Left ventricle myocardium inferior (tissue), 1 donor: ENCODE measurements around the gene ZNF532. TPM values are rescaled to one million over a fixed set of nuclear protein-coding genes. Genes with fewer than 3 reads are reported as not detected.
A peak's percentile ranks its signal among the peaks of the same experiment; 100 is the strongest.
"Not testable (repeated sequence)": the region's sequence is repeated elsewhere in the genome, so short reads cannot be mapped to it uniquely, and the experiment has no call there.

Source experiments
- DNase-seq: peaks from one replicate; pipeline ENCODE4 v3.0.0-alpha.2; 2020
- H3K27ac ChIP-seq: fragments of 200-600 bp; replicated peaks from 2 replicates; pipeline ENCODE4 v1.8.0; 2021
- H3K27me3 ChIP-seq: fragments of 200-600 bp; 2 replicates; pipeline ENCODE4 v1.8.0; 2021; ENCODE audit warnings: low read depth
- H3K36me3 ChIP-seq: fragments of 200-600 bp; 2 replicates; pipeline ENCODE4 v1.8.0; 2021
- H3K4me1 ChIP-seq: fragments of 200-600 bp; 2 replicates; pipeline ENCODE4 v1.8.0; 2021
- H3K4me3 ChIP-seq: fragments of 200-600 bp; 2 replicates; pipeline ENCODE4 v1.8.0; 2021; ENCODE audit warnings: mild to moderate bottlenecking, moderate library complexity
- H3K9me3 ChIP-seq: fragments of 200-600 bp; replicated peaks from 2 replicates; pipeline ENCODE4 v1.8.0; 2021
- CTCF ChIP-seq: fragments of 200-600 bp; IDR thresholded peaks from 2 replicates; pipeline ENCODE4 v1.8.0; 2021; ENCODE audit warnings: antibody characterized with exemption, mild to moderate bottlenecking, borderline replicate concordance
- intact Hi-C: fragments of 100-400 bp; cut with micrococcal nuclease; formaldehyde crosslinking; loops from one replicate; pipeline ENCODE4 v1.11.0; 2022
- total RNA-seq: library from RNA; stranded (reverse); fragmentation: NEBNext Ultra II Directional; extraction: Animal tissue kit (Norgen Biotek cat#: 25700); gene quantifications from one replicate; pipeline ENCODE4 v1.2.1, GENCODE V29; 2021
- donor health status: DM: no; HTN: yes; CAD: no; lungs with severe emphysema.

Gene ZNF532
- total RNA-seq, 1 donor from 2014 or later = 59.3 TPM

- no peaks in the 10 kb centered on the region for H3K36me3 ChIP-seq
- H3K27ac ChIP-seq = peak overlapping the region; percentile 11
- H3K27me3 ChIP-seq = no peaks in the 10 kb centered on the region
- peaks cover 26% of the 10 kb centered on the region for H3K4me1 ChIP-seq
- no peak overlapping the region for H3K4me3 ChIP-seq
- no peaks in the 10 kb centered on the region for H3K9me3 ChIP-seq
- intact Hi-C loops = no loop called here
- DNase-seq = no peak
- no peak for TF ChIP-seq CTCF
Observed at GRCh38 chr18:58851856-58852255, 12.8 kb upstream of the ZNF532 start.

- H3K4me1 ChIP-seq = peaks cover 18% of the 10 kb centered on the region
- no peaks in the 10 kb centered on the region for H3K9me3 ChIP-seq
- H3K36me3 ChIP-seq = no peaks in the 10 kb centered on the region
- H3K27me3 ChIP-seq = no peaks in the 10 kb centered on the region
- no peak for DNase-seq
- no peak overlapping the region for H3K4me3 ChIP-seq
- intact Hi-C loops = no loop called here
- no peak for TF ChIP-seq CTCF
- no peak overlapping the region for H3K27ac ChIP-seq
Observed at GRCh38 chr18:58852629-58853028, 12.0 kb upstream of the ZNF532 start.

- no peak for DNase-seq
- Histone ChIP-seq H3K9me3 (no peaks in the 10 kb centered on the region), H3K36me3 (no peaks in the 10 kb centered on the region), H3K4me3 (no peak overlapping the region), H3K27me3 (no peaks in the 10 kb centered on the region), H3K27ac (no peak overlapping the region), H3K4me1 (peaks cover 15% of the 10 kb centered on the region)
- TF ChIP-seq CTCF = no peak
- intact Hi-C loops = no loop called here
Observed at GRCh38 chr18:58853561-58853960, 11.1 kb upstream of the ZNF532 start.

GRCh38 chr18:58855521-58855920 is 9.2 kb upstream of the ZNF532 start:
- H3K36me3 ChIP-seq, H3K4me3 ChIP-seq, DNase-seq, intact Hi-C loops, H3K27ac ChIP-seq, H3K27me3 ChIP-seq, H3K9me3 ChIP-seq: not testable (repeated sequence)
- peaks cover 34% of the 10 kb centered on the region for H3K4me1 ChIP-seq

GRCh38 chr18:58856881-58857280 is 7.8 kb upstream of the ZNF532 start:
- H3K27ac ChIP-seq = no peak overlapping the region
- DNase-seq = no peak
- H3K36me3 ChIP-seq = no peaks in the 10 kb centered on the region
- H3K9me3 ChIP-seq = no peaks in the 10 kb centered on the region
- peaks cover 36% of the 10 kb centered on the region for H3K4me1 ChIP-seq
- intact Hi-C loops = no loop called here
- no peak for TF ChIP-seq CTCF
- H3K4me3 ChIP-seq = no peak overlapping the region
- H3K27me3 ChIP-seq = no peaks in the 10 kb centered on the region

GRCh38 chr18:58858591-58859468 is 5.8 kb upstream of the ZNF532 start:
- DNase-seq = no peak
- no peaks in the 10 kb centered on the region for H3K27me3 ChIP-seq
- H3K4me3 ChIP-seq = no peak overlapping the region
- H3K27ac ChIP-seq = peak overlapping the region; percentile 99
- intact Hi-C loops = no loop called here
- TF ChIP-seq CTCF = no peak
- H3K9me3 ChIP-seq = no peaks in the 10 kb centered on the region
- H3K4me1 ChIP-seq = peaks cover 49% of the 10 kb centered on the region
- no peaks in the 10 kb centered on the region for H3K36me3 ChIP-seq
